Kidney epithelial cell (primary cell): ENCODE results near the gene DDX39A. TPM values are rescaled to one million over a fixed set of nuclear protein-coding genes. Genes with fewer than 3 reads are reported as not detected.

ENCODE experiments used
- DNase-seq: peaks from one replicate; pipeline ENCODE4 v3.0.0-alpha.2; 2010; ENCODE audit warnings: low read depth
- H3K27me3 ChIP-seq: 2 replicates; pipeline ENCODE4 v1.6.0; 2011; ENCODE audit warnings: low read length; ENCODE audit not compliant: control insufficient read depth, insufficient read depth
- H3K36me3 ChIP-seq: 2 replicates; pipeline ENCODE4 v1.5.1; 2011; ENCODE audit warnings: low read length; ENCODE audit not compliant: control insufficient read depth, insufficient read depth
- H3K4me3 ChIP-seq: 2 replicates; pipeline ENCODE4 v1.5.1; 2011; ENCODE audit warnings: low read depth, mild to moderate bottlenecking, control low read depth, low read length
- total RNA-seq: library from RNA; depleted of rRNA; stranded (reverse); fragments of >200 nt; gene quantifications from 2 replicates; pipeline ENCODE4 v1.2.3, GENCODE V29; 2015
- TF ChIP-seq, protein P1 (sequence below): IDR thresholded peaks from 2 replicates; pipeline ENCODE4 v1.5.1; 2011; ENCODE audit warnings: mild to moderate bottlenecking, moderate library complexity, low read length, control low read depth, inconsistent platforms; ENCODE audit not compliant: insufficient read depth, poor library complexity, severe bottlenecking

DDX39A gene
- total RNA-seq, 1 donor from 2014 or later, result 96.4 TPM

DNA sequence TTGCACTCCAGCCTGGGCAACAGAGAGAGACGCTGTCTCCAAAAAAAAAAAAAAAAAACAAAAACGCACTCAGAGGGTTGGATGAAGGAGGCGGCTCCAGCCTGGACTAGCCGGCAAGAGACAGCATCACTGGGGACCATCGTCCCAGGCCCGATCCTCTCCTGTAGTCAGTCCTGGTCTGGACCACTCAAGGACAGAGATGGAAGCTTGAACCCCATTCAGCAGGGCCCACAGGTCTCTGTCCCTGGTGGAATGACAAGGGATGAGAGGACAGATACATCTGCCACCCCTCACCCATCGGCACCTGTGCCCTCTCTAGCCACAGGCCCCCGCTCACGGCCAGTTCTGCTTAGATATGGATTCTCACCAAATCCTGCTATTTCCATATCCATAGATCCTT lies 23.9 kb downstream of the DDX39A start:
- TF ChIP-seq, protein P1, sequence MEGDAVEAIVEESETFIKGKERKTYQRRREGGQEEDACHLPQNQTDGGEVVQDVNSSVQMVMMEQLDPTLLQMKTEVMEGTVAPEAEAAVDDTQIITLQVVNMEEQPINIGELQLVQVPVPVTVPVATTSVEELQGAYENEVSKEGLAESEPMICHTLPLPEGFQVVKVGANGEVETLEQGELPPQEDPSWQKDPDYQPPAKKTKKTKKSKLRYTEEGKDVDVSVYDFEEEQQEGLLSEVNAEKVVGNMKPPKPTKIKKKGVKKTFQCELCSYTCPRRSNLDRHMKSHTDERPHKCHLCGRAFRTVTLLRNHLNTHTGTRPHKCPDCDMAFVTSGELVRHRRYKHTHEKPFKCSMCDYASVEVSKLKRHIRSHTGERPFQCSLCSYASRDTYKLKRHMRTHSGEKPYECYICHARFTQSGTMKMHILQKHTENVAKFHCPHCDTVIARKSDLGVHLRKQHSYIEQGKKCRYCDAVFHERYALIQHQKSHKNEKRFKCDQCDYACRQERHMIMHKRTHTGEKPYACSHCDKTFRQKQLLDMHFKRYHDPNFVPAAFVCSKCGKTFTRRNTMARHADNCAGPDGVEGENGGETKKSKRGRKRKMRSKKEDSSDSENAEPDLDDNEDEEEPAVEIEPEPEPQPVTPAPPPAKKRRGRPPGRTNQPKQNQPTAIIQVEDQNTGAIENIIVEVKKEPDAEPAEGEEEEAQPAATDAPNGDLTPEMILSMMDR, result no peak
- no peak for DNase-seq
- no peak overlapping the region for H3K4me3 ChIP-seq
- no peaks in the 10 kb centered on the region for H3K27me3 ChIP-seq
- H3K36me3 ChIP-seq, result no peaks in the 10 kb centered on the region

DNA sequence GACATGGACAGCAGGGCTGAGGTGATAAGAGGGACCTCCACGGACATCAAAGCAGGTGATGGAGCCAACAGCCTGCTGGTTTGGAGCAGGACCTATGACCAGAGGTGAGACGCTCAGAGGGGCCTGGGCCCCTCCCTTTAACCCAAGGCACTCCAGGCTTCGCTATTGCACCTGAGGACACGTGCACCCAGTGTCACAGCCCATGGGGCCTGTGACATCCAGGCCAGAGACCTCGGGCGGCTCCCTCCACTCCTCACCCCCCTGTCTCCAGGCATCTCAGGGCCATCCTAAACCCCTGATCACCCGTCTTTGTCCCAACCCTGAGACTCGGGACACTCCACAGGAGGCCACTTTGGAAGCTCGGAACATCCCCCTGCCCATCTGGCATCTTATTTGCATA lies 25.0 kb downstream of the DDX39A start:
- DNase-seq, result no peak
- Histone ChIP-seq H3K4me3 (no peak overlapping the region), H3K36me3 (no peaks in the 10 kb centered on the region), H3K27me3 (no peaks in the 10 kb centered on the region)
- TF ChIP-seq, protein P1, result no peak

DNA sequence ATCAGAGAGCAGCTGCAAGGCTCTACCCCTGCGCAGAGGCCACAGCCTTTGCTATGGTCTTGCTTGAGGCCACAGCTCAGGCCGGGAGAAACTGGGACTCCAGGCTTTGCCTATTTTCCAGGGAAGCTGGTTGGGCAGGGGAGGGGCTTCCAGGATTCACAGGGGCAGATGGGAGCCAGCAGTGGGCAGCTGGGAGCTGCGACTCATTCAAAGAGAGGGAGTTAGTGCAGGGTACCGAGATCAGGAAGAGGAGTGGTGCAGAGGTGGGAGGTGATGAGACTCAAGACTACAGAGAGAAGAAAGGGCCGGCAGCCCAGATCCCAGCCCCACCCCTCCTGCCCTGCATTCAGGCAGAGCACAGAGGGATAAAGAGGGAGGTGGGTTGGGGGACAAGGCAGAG lies 25.8 kb downstream of the DDX39A start:
- no peaks in the 10 kb centered on the region for H3K36me3 ChIP-seq
- no peak for DNase-seq
- H3K4me3 ChIP-seq, result no peak overlapping the region

DNA sequence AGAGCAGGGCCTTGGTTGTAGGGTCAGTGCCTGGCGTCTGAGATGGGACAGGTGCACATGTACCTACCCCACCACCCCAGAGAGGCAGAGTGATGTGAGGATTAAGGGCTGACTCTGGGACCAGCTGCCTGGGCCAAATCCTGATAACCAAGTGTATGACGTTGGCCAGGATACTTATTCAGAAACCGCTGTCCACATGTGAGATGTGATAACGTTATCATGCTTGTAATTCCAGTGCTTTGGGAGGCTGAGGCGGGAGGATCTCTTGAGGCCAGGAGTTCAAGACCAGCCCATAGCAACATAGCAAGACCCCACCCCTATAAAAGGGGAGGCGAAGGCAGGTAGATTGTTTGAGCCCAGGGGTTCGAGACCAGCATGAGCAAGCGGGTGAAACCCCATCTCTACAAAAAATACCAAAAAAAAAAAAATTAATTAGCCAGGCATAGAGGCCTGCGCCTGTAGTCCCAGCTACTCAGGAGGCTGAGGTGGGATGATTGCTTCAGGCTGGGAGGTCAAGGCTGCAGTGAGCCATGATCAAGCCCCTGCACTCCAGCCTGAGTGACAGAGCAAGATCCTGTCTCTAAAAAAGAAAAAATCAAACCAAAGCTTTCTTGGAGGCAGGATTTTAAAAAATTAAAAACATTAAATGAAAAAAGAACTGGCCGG lies 27.9 kb downstream of the DDX39A start:
- no peak for DNase-seq
- TF ChIP-seq, protein P1, result no peak
- Histone ChIP-seq H3K27me3 (no peaks in the 10 kb centered on the region), H3K4me3 (no peak overlapping the region), H3K36me3 (no peaks in the 10 kb centered on the region)

More for the DNA sequence above, 25.8 kb downstream of the DDX39A start:
- TF ChIP-seq, protein P1, result no peak
- no peaks in the 10 kb centered on the region for H3K27me3 ChIP-seq

DNA sequence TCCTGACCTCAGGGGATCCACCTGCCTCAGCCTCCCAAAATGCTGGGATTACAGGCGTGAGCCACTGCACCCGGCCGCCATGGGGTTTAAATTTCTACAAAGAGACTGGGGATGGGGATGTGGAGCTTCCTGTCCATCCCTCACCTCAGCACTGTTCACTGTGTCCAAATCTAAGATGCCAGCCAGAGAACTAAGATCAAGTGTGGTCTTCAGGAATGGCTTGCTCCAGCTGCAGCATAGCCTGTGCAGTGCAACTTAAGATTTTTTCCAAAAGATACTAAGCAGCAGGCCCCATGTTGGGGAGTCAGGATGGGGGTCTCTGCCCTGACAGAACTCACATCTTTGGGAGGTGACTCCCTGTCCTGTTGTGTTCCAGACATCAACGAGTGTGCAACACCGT lies 28.6 kb downstream of the DDX39A start:
- H3K36me3 ChIP-seq, result no peaks in the 10 kb centered on the region
- DNase-seq, result no peak
- no peak overlapping the region for H3K4me3 ChIP-seq
- H3K27me3 ChIP-seq, result no peaks in the 10 kb centered on the region
- TF ChIP-seq, protein P1, result no peak

DNA sequence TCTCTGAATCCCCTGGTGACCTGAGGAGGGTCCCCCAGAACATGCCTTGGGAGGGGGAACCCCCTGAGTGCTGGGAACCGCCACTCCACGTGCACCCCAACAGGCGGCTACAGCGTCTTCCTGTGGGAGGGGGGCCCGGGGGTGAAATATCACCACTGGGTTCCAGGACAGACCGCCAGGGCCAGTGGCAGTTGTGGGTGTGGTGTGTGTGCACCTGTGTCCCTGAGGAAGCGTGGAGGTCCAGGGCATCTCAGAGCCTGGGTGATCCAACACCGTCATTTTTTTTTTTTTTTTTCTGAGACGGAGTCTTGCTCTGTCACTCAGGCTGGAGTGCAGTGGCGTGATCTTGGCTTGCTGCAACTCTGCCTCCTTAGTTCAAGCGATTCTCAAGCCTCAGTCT lies 33.6 kb downstream of the DDX39A start:
- DNase-seq, result no peak
- TF ChIP-seq, protein P1, result no peak
- Histone ChIP-seq H3K36me3 (no peaks in the 10 kb centered on the region), H3K27me3 (no peaks in the 10 kb centered on the region), H3K4me3 (no peak overlapping the region)
